H9 (cell line): ENCODE data around the gene LASP1NB.

Experiments
- DNase-seq: peaks from one replicate; pipeline ENCODE4 v3.0.0-alpha.2; 2017
- H2AFZ ChIP-seq: one replicate; pipeline ENCODE4 v1.6.1; 2013; ENCODE audit warnings: mild to moderate bottlenecking, low read length, control low read depth, moderate library complexity
- H2AK5ac ChIP-seq: 2 replicates; pipeline ENCODE4 v1.6.1; 2013; ENCODE audit warnings: low read length, control low read depth, mixed read lengths; ENCODE audit not compliant: insufficient read length
- H2BK120ac ChIP-seq: one replicate; pipeline ENCODE4 v1.6.1; 2013; ENCODE audit warnings: low read depth, mild to moderate bottlenecking, low read length, control low read depth, inconsistent platforms; ENCODE audit not compliant: poor library complexity, severe bottlenecking
- H2BK12ac ChIP-seq: 2 replicates; pipeline ENCODE4 v1.6.1; 2013; ENCODE audit warnings: low read length, control low read depth, mixed read lengths, low read depth; ENCODE audit not compliant: insufficient read length
- H2BK15ac ChIP-seq: 2 replicates; pipeline ENCODE4 v1.6.1; 2013; ENCODE audit warnings: low read depth, low read length, control low read depth
- H2BK20ac ChIP-seq: one replicate; pipeline ENCODE4 v1.6.1; 2013; ENCODE audit warnings: low read depth, mild to moderate bottlenecking, low read length, control low read depth, inconsistent platforms; ENCODE audit not compliant: poor library complexity, severe bottlenecking
- H2BK5ac ChIP-seq: 2 replicates; pipeline ENCODE4 v1.6.1; 2013; ENCODE audit warnings: low read length, control low read depth, mixed read lengths; ENCODE audit not compliant: insufficient read length
- H3K14ac ChIP-seq: 2 replicates; pipeline ENCODE4 v1.6.1; 2013; ENCODE audit warnings: low read length, control low read depth; ENCODE audit not compliant: insufficient read depth
- H3K18ac ChIP-seq: 2 replicates; pipeline ENCODE4 v1.6.1; 2013; ENCODE audit warnings: low read depth, mild to moderate bottlenecking, mixed read lengths, low read length, control low read depth; ENCODE audit not compliant: insufficient read length
- H3K23ac ChIP-seq: 2 replicates; pipeline ENCODE4 v1.6.1; 2013; ENCODE audit warnings: low read length, control low read depth, mixed read lengths, low read depth; ENCODE audit not compliant: insufficient read length
- H3K23me2 ChIP-seq: 2 replicates; pipeline ENCODE4 v1.6.1; 2013; ENCODE audit warnings: low read depth, mild to moderate bottlenecking, mixed read lengths, low read length, control low read depth; ENCODE audit not compliant: insufficient read length, poor library complexity, severe bottlenecking
- H3K27ac ChIP-seq: 2 replicates; pipeline ENCODE4 v1.5.1; 2013; ENCODE audit warnings: low read length, control low read depth, mixed read lengths, low read depth; ENCODE audit not compliant: insufficient read length
- H3K27me3 ChIP-seq: 2 replicates; pipeline ENCODE4 v1.6.1; 2013; ENCODE audit warnings: low read length, control low read depth, inconsistent platforms; ENCODE audit not compliant: insufficient read depth
- H3K4ac ChIP-seq: 2 replicates; pipeline ENCODE4 v1.6.1; 2013; ENCODE audit warnings: low read depth, mild to moderate bottlenecking, control low read depth, inconsistent platforms, low read length, moderate library complexity
- H3K4me1 ChIP-seq: 2 replicates; pipeline ENCODE4 v1.6.1; 2013; ENCODE audit warnings: low read length, control low read depth, inconsistent platforms; ENCODE audit not compliant: insufficient read depth
- H3K4me2 ChIP-seq: 2 replicates; pipeline ENCODE4 v1.6.1; 2013; ENCODE audit warnings: low read length, control low read depth, mixed read lengths; ENCODE audit not compliant: insufficient read length, insufficient read depth
- H3K56ac ChIP-seq: 2 replicates; pipeline ENCODE4 v1.6.1; 2013; ENCODE audit warnings: low read depth, mild to moderate bottlenecking, mixed read lengths, low read length, control low read depth; ENCODE audit not compliant: insufficient read length
- H3K79me1 ChIP-seq: 2 replicates; pipeline ENCODE4 v1.6.1; 2013; ENCODE audit warnings: low read depth, mild to moderate bottlenecking, moderate library complexity, low read length, control low read depth, inconsistent platforms; ENCODE audit not compliant: insufficient read depth, poor library complexity, severe bottlenecking
- H3K79me2 ChIP-seq: 2 replicates; pipeline ENCODE4 v1.6.1; 2013; ENCODE audit warnings: low read length, control low read depth, inconsistent platforms; ENCODE audit not compliant: insufficient read depth
- H3K9ac ChIP-seq: 2 replicates; pipeline ENCODE4 v1.6.1; 2013; ENCODE audit warnings: low read length, control low read depth, mixed read lengths; ENCODE audit not compliant: insufficient read length; ENCODE audit errors: extremely low read depth
- H3K9me3 ChIP-seq: one replicate; pipeline ENCODE4 v1.6.1; 2013; ENCODE audit warnings: low read depth, low read length, inconsistent platforms; ENCODE audit not compliant: control insufficient read depth
- H3T11ph ChIP-seq: one replicate; pipeline ENCODE4 v1.6.1; 2013; ENCODE audit warnings: mild to moderate bottlenecking, low read length, control low read depth, inconsistent platforms
- H4K20me1 ChIP-seq: one replicate; pipeline ENCODE4 v1.6.1; 2013; ENCODE audit not compliant: control insufficient read depth, insufficient read length, insufficient read depth
- H4K5ac ChIP-seq: 2 replicates; pipeline ENCODE4 v1.6.1; 2013; ENCODE audit warnings: low read depth, mild to moderate bottlenecking, mixed read lengths, low read length, control low read depth; ENCODE audit not compliant: insufficient read length
- H4K8ac ChIP-seq: replicated peaks from 2 replicates; pipeline ENCODE4 v1.6.1; 2013; ENCODE audit warnings: low read length, control low read depth, mixed read lengths, low read depth; ENCODE audit not compliant: insufficient read length
- H4K91ac ChIP-seq: 2 replicates; pipeline ENCODE4 v1.6.1; 2013; ENCODE audit warnings: low read depth, mild to moderate bottlenecking, moderate library complexity, mixed read lengths, low read length, control low read depth; ENCODE audit not compliant: insufficient read length
- H3K27ac Mint-ChIP-seq, 3 experiments: 2 replicates in 2 of 3; 3 replicates in 1 of 3; pipeline ENCODE4 v1.8.0; 2020 to 2021; ENCODE audit warnings: mixed read lengths in 3 of 3, mild to moderate bottlenecking in 1 of 3, moderate library complexity in 1 of 3
- H3K27me3 Mint-ChIP-seq: 2 replicates; pipeline ENCODE4 v1.8.0; 2021; ENCODE audit warnings: low read depth, mild to moderate bottlenecking, moderate library complexity, mixed read lengths
- H3K36me3 Mint-ChIP-seq, 3 experiments: 2 replicates in 2 of 3; 3 replicates in 1 of 3; pipeline ENCODE4 v1.8.0; 2020 to 2021; ENCODE audit warnings: low read depth in 3 of 3, mixed read lengths in 3 of 3; ENCODE audit not compliant: insufficient read depth in 1 of 3
- H3K4me1 Mint-ChIP-seq, 2 experiments: 2 replicates each; pipeline ENCODE4 v1.8.0; 2020; ENCODE audit warnings: mixed read lengths in 2 of 2
- H3K4me3 Mint-ChIP-seq, 2 experiments: 2 replicates in 1 of 2; 3 replicates in 1 of 2; pipeline ENCODE4 v1.8.0; 2020 to 2021; ENCODE audit warnings: mild to moderate bottlenecking in 2 of 2, mixed read lengths in 2 of 2, moderate library complexity in 1 of 2
- H3K9me3 Mint-ChIP-seq, 2 experiments: 2 replicates in 1 of 2; 3 replicates in 1 of 2; pipeline ENCODE4 v1.8.0; 2020; ENCODE audit warnings: mild to moderate bottlenecking in 2 of 2, mixed read lengths in 2 of 2, moderate library complexity in 1 of 2
- WGBS: extraction: QIAGEN DNeasy Blood & Tissue Kit; methylation state at CpG from one replicate; pipeline ENCODE4 v1.1.7; 2013; ENCODE audit warnings: missing lambda C conversion rate, low lambda C conversion rate, mixed read lengths; ENCODE audit not compliant: insufficient read length; ENCODE audit errors: extremely low coverage; 5-methylcytosine and 5-hydroxymethylcytosine counted together
- TF ChIP-seq, protein P1 (sequence below): fragments of 200-600 bp; sonication (generic); conservative IDR thresholded peaks from 3 replicates; pipeline ENCODE4 v1.8.0; 2021; ENCODE audit warnings: antibody characterized with exemption, mild to moderate bottlenecking

Gene LASP1NB

DNA sequence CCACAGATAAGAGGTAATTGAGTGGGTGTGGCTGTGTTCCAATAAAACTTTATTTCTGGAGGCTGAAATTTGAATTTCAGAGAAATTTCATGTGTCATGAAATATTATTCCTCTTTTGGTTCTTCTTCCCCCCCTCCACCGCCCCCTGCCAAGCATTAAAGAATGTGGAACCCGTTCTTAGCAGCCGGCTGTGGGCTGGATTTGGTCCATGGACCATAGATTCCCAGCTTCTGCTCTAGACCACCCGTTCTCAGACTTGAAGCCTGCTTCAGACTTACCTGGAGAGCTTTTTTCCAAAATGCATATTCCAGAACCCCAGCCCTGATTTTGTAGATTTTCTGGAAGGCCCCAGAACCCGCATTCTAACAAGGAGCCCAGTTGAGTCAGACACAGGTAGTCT lies 15.1 kb upstream of the LASP1NB start:
- WGBS: no CpG with 5 or more reads among the region's 5 CpGs
- H3K27me3 ChIP-seq: no peaks in the 10 kb centered on the region
- no peak overlapping the region for H3K18ac ChIP-seq
- DNase-seq: peak; percentile 9
- H3K4me1 ChIP-seq: no peaks in the 10 kb centered on the region
- no peak overlapping the region for H2AK5ac ChIP-seq
- no peak overlapping the region for H3K23ac ChIP-seq
- no peak overlapping the region for H3K56ac ChIP-seq
- no peaks in the 10 kb centered on the region for H3K9me3 ChIP-seq
- no peak overlapping the region for H4K5ac ChIP-seq
- Mint-ChIP-seq H3K4me1 (peaks cover 12 to 17% of the 10 kb centered on the region in 2 experiments), H3K9me3 (no peaks in the 10 kb centered on the region), H3K27ac (no peak overlapping the region), H3K36me3 (peaks cover 7 to 21% (median 17%) of the 10 kb centered on the region in 3 experiments; a peak in 6 of 7 replicates), H3K27me3 (no peaks in the 10 kb centered on the region), H3K4me3 (no peak overlapping the region)
- no peak overlapping the region for H3K4ac ChIP-seq
- H3T11ph ChIP-seq: no peak overlapping the region
- H2BK12ac ChIP-seq: no peak overlapping the region
- H3K79me1 ChIP-seq: no peaks in the 10 kb centered on the region
- no peak overlapping the region for H4K91ac ChIP-seq
- no peaks in the 10 kb centered on the region for H4K20me1 ChIP-seq
- no peak overlapping the region for H2BK20ac ChIP-seq
- H2BK120ac ChIP-seq: no peak overlapping the region
- H3K14ac ChIP-seq: no peak overlapping the region
- H3K4me2 ChIP-seq: no peak overlapping the region
- H3K27ac ChIP-seq: no peak overlapping the region
- no peaks in the 10 kb centered on the region for H3K79me2 ChIP-seq
- H2BK5ac ChIP-seq: no peak overlapping the region
- TF ChIP-seq, protein P1, sequence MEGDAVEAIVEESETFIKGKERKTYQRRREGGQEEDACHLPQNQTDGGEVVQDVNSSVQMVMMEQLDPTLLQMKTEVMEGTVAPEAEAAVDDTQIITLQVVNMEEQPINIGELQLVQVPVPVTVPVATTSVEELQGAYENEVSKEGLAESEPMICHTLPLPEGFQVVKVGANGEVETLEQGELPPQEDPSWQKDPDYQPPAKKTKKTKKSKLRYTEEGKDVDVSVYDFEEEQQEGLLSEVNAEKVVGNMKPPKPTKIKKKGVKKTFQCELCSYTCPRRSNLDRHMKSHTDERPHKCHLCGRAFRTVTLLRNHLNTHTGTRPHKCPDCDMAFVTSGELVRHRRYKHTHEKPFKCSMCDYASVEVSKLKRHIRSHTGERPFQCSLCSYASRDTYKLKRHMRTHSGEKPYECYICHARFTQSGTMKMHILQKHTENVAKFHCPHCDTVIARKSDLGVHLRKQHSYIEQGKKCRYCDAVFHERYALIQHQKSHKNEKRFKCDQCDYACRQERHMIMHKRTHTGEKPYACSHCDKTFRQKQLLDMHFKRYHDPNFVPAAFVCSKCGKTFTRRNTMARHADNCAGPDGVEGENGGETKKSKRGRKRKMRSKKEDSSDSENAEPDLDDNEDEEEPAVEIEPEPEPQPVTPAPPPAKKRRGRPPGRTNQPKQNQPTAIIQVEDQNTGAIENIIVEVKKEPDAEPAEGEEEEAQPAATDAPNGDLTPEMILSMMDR: no peak
- H3K9ac ChIP-seq: no peak overlapping the region
- H3K23me2 ChIP-seq: no peaks in the 10 kb centered on the region
- H2BK15ac ChIP-seq: no peak overlapping the region
- no peak overlapping the region for H4K8ac ChIP-seq
- H2AFZ ChIP-seq: no peak overlapping the region
